K562 (cell line): Measurements from ENCODE around the gene B3GALT4. TPM values are rescaled to one million over a fixed set of nuclear protein-coding genes. Genes with fewer than 3 reads are reported as not detected.

Experiments
- ATAC-seq: fragments of 200-7000 bp; cut with Tn5 transposase; 3 replicates; pipeline ENCODE4 v1.9.1; 2020; ENCODE audit warnings: moderate library complexity
- BruUV-seq: library from RNA; stranded (reverse); fragments of 400-500 nt; replicated peaks from 2 replicates; lab custom pipeline; 2021; lab: Mats Ljungman, UMichigan
- CTCF ChIA-PET: fragments of 300-600 bp; formaldehyde crosslinking; extraction: SDS; loops from one replicate; lab custom pipeline; 2021; ENCODE audit warnings: low intra/inter-chr PET ratio; lab: Yijun Ruan, JAX
- POLR2A ChIA-PET: fragments of 300-600, 350-650 bp; sonication (Branson Sonifier 250); formaldehyde crosslinking; extraction: SDS; loops from one replicate; lab custom pipeline; 2021; ENCODE audit warnings: antibody characterized with exemption, inconsistent platforms; lab: Yijun Ruan, JAX
- DNase-seq, 4 experiments: peaks; one replicate each; pipeline versions ENCODE4 v3.0.0 to v3.0.0-alpha.2; 2011 to 2018; ENCODE audit warnings: low spot score in 3 of 4, mixed read lengths in 3 of 4; ENCODE audit errors: extremely low read depth in 1 of 4
- FAIRE-seq: peaks from 2 replicates; lab custom pipeline; 2011; peaks lifted over from hg19 to GRCh38; lab: Jason Lieb, UNC
- H2AFZ ChIP-seq: 2 replicates; pipeline ENCODE4 v1.6.0; 2011; ENCODE audit warnings: low read depth, low read length, control low read depth, inconsistent platforms
- H3K27ac ChIP-seq: fragments of 200-600 bp; 3 replicates; pipeline ENCODE4 v1.8.0; 2011; ENCODE audit warnings: low read depth, mild to moderate bottlenecking, control low read depth, inconsistent platforms, low read length, moderate library complexity, mixed read lengths; ENCODE audit errors: extremely low read depth
- H3K27me3 ChIP-seq, 2 experiments: fragments of 300-600 bp in 1 of 2; 2 replicates in 1 of 2; 3 replicates in 1 of 2; pipeline versions ENCODE4 v1.6.0 to v1.8.0; 2011; ENCODE audit warnings: inconsistent platforms in 2 of 2, low read length in 2 of 2, mild to moderate bottlenecking in 1 of 2, mixed read lengths in 1 of 2, moderate library complexity in 1 of 2; ENCODE audit not compliant: control insufficient read depth in 2 of 2, insufficient read depth in 2 of 2
- H3K36me3 ChIP-seq: fragments of 300-600 bp; 3 replicates; pipeline ENCODE4 v1.8.0; 2011; ENCODE audit warnings: mild to moderate bottlenecking, low read length, inconsistent platforms; ENCODE audit not compliant: control insufficient read depth, insufficient read depth
- H3K4me1 ChIP-seq, 2 experiments: fragments of 200-600 bp in 1 of 2; replicated peaks in 1 of 2; 2 replicates in 1 of 2; 3 replicates in 1 of 2; pipeline versions ENCODE4 v1.5.1 to v1.8.0; 2011; ENCODE audit warnings: inconsistent platforms in 2 of 2, low read length in 2 of 2, mild to moderate bottlenecking in 1 of 2, mixed read lengths in 1 of 2, moderate library complexity in 1 of 2; ENCODE audit not compliant: control insufficient read depth in 2 of 2, insufficient read depth in 2 of 2
- H3K4me2 ChIP-seq: 2 replicates; pipeline ENCODE4 v1.6.1; 2011; ENCODE audit warnings: low read length, control low read depth, inconsistent platforms, mixed read lengths; ENCODE audit not compliant: insufficient read depth
- H3K4me3 ChIP-seq: fragments of 200-600 bp; sonication (generic), shearing (Covaris generic); 2 replicates; pipeline ENCODE4 v1.5.1; 2016; ENCODE audit warnings: control low read depth, inconsistent platforms
- H3K79me2 ChIP-seq: fragments of 200-600 bp; 3 replicates; pipeline ENCODE4 v1.8.0; 2011; ENCODE audit warnings: low read length, inconsistent platforms; ENCODE audit not compliant: control insufficient read depth, insufficient read depth
- H3K9ac ChIP-seq, 2 experiments: 2 replicates each; pipeline versions ENCODE4 v1.6.0 to v1.6.1; 2011; ENCODE audit warnings: low read depth in 2 of 2, low read length in 2 of 2, control low read depth in 1 of 2, inconsistent platforms in 1 of 2, mild to moderate bottlenecking in 1 of 2, mixed read lengths in 1 of 2; ENCODE audit not compliant: insufficient read depth in 1 of 2
- H3K9me1 ChIP-seq: one replicate; pipeline ENCODE4 v1.6.0; 2011; ENCODE audit warnings: inconsistent platforms, mild to moderate bottlenecking, low read length, moderate library complexity; ENCODE audit not compliant: control insufficient read depth, insufficient read depth
- H3K9me3 ChIP-seq: replicated peaks from 2 replicates; pipeline ENCODE4 v1.5.1; 2011; ENCODE audit warnings: low read depth, low read length, inconsistent platforms; ENCODE audit not compliant: control insufficient read depth, insufficient read depth
- H4K20me1 ChIP-seq: replicated peaks from 2 replicates; pipeline ENCODE4 v1.6.1; 2011; ENCODE audit warnings: low read length, inconsistent platforms, mixed read lengths; ENCODE audit not compliant: control insufficient read depth, insufficient read depth
- BRD4 ChIP-seq: fragments of 200-600 bp; sonication (generic); IDR thresholded peaks from 2 replicates; pipeline ENCODE4 v1.6.1; 2017; ENCODE audit warnings: inconsistent platforms
- CEBPB ChIP-seq: fragments of 450-650 bp; IDR thresholded peaks from 2 replicates; pipeline ENCODE4 v1.6.1; 2016; ENCODE audit warnings: missing genetic modification characterization, missing compliant biosample characterization
- CHD1 ChIP-seq: fragments of 200-600 bp; sonication (generic); IDR thresholded peaks from one replicate; pipeline ENCODE4 v1.6.1; 2012; ENCODE audit warnings: mild to moderate bottlenecking, moderate library complexity, low read length, inconsistent platforms
- HDAC1 ChIP-seq, 2 experiments: fragments of 450-650 bp; IDR thresholded peaks; 2 replicates each; pipeline ENCODE4 v1.6.1; 2016 to 2017; ENCODE audit warnings: inconsistent platforms in 1 of 2, mild to moderate bottlenecking in 1 of 2, moderate library complexity in 1 of 2
- HDAC2 ChIP-seq: fragments of 450-650 bp; IDR thresholded peaks from 2 replicates; pipeline ENCODE4 v1.6.1; 2016; ENCODE audit warnings: mild to moderate bottlenecking
- POLR2A ChIP-seq: fragments of 450-650 bp; conservative IDR thresholded peaks from 2 replicates; pipeline ENCODE4 v1.6.1; 2016
- POLR2AphosphoS2 ChIP-seq: IDR thresholded peaks from 2 replicates; pipeline ENCODE4 v1.6.1; 2012; ENCODE audit warnings: low read length, improper control_type of control experiment
- POLR2B ChIP-seq: fragments of 450-650 bp; IDR thresholded peaks from 2 replicates; pipeline ENCODE4 v1.6.1; 2018; ENCODE audit warnings: low read depth; ENCODE audit not compliant: partially characterized antibody
- RCOR1 ChIP-seq, 2 experiments: IDR thresholded peaks; 2 replicates each; pipeline ENCODE4 v1.6.1; 2012; ENCODE audit warnings: low read depth in 2 of 2, low read length in 2 of 2, borderline replicate concordance in 1 of 2, improper control_type of control experiment in 1 of 2
- SAFB2 ChIP-seq: fragments of 200-400 bp; formaldehyde crosslinking; IDR thresholded peaks from 2 replicates; pipeline ENCODE4 v1.6.1; 2018; ENCODE audit warnings: borderline replicate concordance, low read length, low read depth, moderate library complexity; ENCODE audit not compliant: severe bottlenecking
- SIN3A ChIP-seq, 2 experiments: fragments of 150-350 bp in 1 of 2; IDR thresholded peaks; 2 replicates each; pipeline ENCODE4 v1.6.1; 2011 to 2016; ENCODE audit warnings: borderline replicate concordance in 2 of 2, low read depth in 2 of 2, low read length in 2 of 2, mild to moderate bottlenecking in 2 of 2, moderate library complexity in 2 of 2; ENCODE audit not compliant: control insufficient read depth in 1 of 2
- USF2 ChIP-seq: sonication (generic); formaldehyde crosslinking; IDR thresholded peaks from 2 replicates; pipeline ENCODE4 v1.5.0; 2020; ENCODE audit warnings: missing genetic modification reagents
- ZBTB1 ChIP-seq: sonication (generic); formaldehyde crosslinking; IDR thresholded peaks from 2 replicates; pipeline ENCODE4 v1.8.1; 2023; ENCODE audit warnings: missing genetic modification reagents, low read depth, mild to moderate bottlenecking, borderline replicate concordance
- ZFP36 ChIP-seq: fragments of 150-350 bp; IDR thresholded peaks from 2 replicates; pipeline ENCODE4 v1.6.1; 2018; ENCODE audit warnings: low read length, low read depth; ENCODE audit not compliant: partially characterized antibody
- ZFP91 ChIP-seq: sonication (generic); formaldehyde crosslinking; IDR thresholded peaks from 2 replicates; pipeline ENCODE4 v1.8.0; 2022; ENCODE audit warnings: mild to moderate bottlenecking, missing genetic modification reagents
- ZNF696 ChIP-seq: fragments of 250-450 bp; sonication (Bioruptor Pico); conservative IDR thresholded peaks from 2 replicates; pipeline ENCODE4 v1.4.0; 2020; ENCODE audit warnings: mild to moderate bottlenecking, moderate library complexity
- WGBS: fragments of 100-300 bp; shearing (Covaris generic); methylation state at CpG from one replicate; pipeline ENCODE4 v1.1.6; 2016; ENCODE audit warnings: low coverage, mixed read lengths; ENCODE audit not compliant: insufficient coverage; ENCODE audit errors: missing lambda C conversion rate; 5-methylcytosine and 5-hydroxymethylcytosine counted together
- in situ Hi-C: fragments of 300-500 bp; cut with MboI; formaldehyde crosslinking; loops from 4 replicates; pipeline ENCODE4 v1.15.0; 2018; ENCODE audit warnings: inconsistent platforms, mixed read lengths
- intact Hi-C: fragments of 100-400 bp; cut with micrococcal nuclease; formaldehyde crosslinking; loops from 2 replicates; pipeline ENCODE4 v1.14.2; 2022
- polyA plus RNA-seq, 8 experiments: library from polyadenylated mRNA; depleted of rRNA in 4 of 8; stranded (reverse) in 5 of 8; unstranded in 3 of 8; fragments of >200 nt; fragmentation: Nextera tagmentation in 2 of 8; fragmentation: Illumina TruSeq in 1 of 8; extraction: Ambion mirVana in 2 of 8; extraction: Trizol in 1 of 8; gene quantifications; 2 replicates each; pipeline versions ENCODE4 v1.2.1 to v1.2.3, GENCODE V29; 2011 to 2014; ENCODE audit warnings: inconsistent platforms in 1 of 8, missing spikeins in 1 of 8
- total RNA-seq, 7 experiments: library from RNA; depleted of rRNA in 6 of 7; stranded (reverse); fragments of >200 nt in 6 of 7; fragmentation: Illumina TruSeq in 2 of 7; extraction: Trizol in 2 of 7; gene quantifications; 2 replicates each; pipeline versions ENCODE4 v1.2.1 to v1.2.3, GENCODE V29; 2011 to 2021; ENCODE audit warnings: low replicate concordance in 1 of 7
- TF ChIP-seq, protein P1 (sequence below): fragments of 200-800 bp; sonication (Bioruptor generic); IDR thresholded peaks from 2 replicates; pipeline ENCODE4 v1.6.1; 2017; ENCODE audit warnings: missing genetic modification characterization, missing compliant biosample characterization

Gene B3GALT4
- total and polyA plus RNA-seq, 9 of the 15 experiments (the other 6 are each of a cell fraction or from before 2014, with no cell fraction given) = 0.11 to 1.3 (median 0.53) TPM; not detected in 1

- WGBS = 6% methylated on average over 14 of the region's 14 CpGs
- FAIRE-seq (no peak), DNase-seq (peak in 1 of 4 experiments; percentile 34), ATAC-seq (no peak)
- peak overlapping the region; percentile 99 for H3K4me2 ChIP-seq
- no peak overlapping the region for H2AFZ ChIP-seq
- CTCF ChIA-PET = no interaction called here
- peak overlapping the region; percentile 98 for H3K27ac ChIP-seq
- H4K20me1 ChIP-seq = peaks cover 42% of the 10 kb centered on the region
- H3K36me3 ChIP-seq = peaks cover 76% of the 10 kb centered on the region
- H3K79me2 ChIP-seq = peaks cover 68% of the 10 kb centered on the region
- no peaks in the 10 kb centered on the region for H3K9me3 ChIP-seq
- in situ Hi-C loops (loop anchor here (10.0 kb wide), 1 partner anchor 131 kb away; no protein-coding TSS in a partner anchor), intact Hi-C loops (loop anchor here (10.0 kb wide), 1 partner anchor 301 kb away; no protein-coding TSS in a partner anchor)
- H3K9me1 ChIP-seq = no peaks in the 10 kb centered on the region
- H3K9ac ChIP-seq = peak overlapping the region; percentile 90 to 100
- peak overlapping the region; percentile 93 for H3K4me3 ChIP-seq
- POLR2A ChIA-PET = interaction anchor here (0.5 to 8.1 kb wide), 10 partner anchors 8 to 302 kb away, joined by 3 to 90 read pairs (median 3); partner anchors contain the start of genes PFDN6 and WDR46
- H3K4me1 ChIP-seq = peaks cover 34 to 38% of the 10 kb centered on the region in 2 experiments
- no TSS peak for BruUV-seq
- no peaks in the 10 kb centered on the region; a peak in 1 of 5 replicates for H3K27me3 ChIP-seq
- TF ChIP-seq CHD1 (peak; percentile 53), POLR2B (peak; percentile 59), RCOR1 (IDR thresholded peaks at IDR 0.05; ENCODE audit: borderline replicate concordance in 1 of 2, low read depth in 2 of 2, low read length in 2 of 2) (peak; percentile 73 to 97), BRD4 (no peak), HDAC1 (IDR thresholded peaks at IDR 0.05) (peak; percentile 47 to 76; a peak in 2 of 4 replicates), ZFP91 (CRISPR knock-in tag) (0 out of 2 replicates have a peak, but pooled peaks have one; percentile 8), ZFP36 (no peak), ZBTB1 (CRISPR knock-in tag) (no peak), SAFB2 (no peak), POLR2A (peak; percentile 74), HDAC2 (peak; percentile 78), USF2 (CRISPR knock-in tag) (no peak), SIN3A (IDR thresholded peaks at IDR 0.05; ENCODE audit: borderline replicate concordance in 2 of 2, control insufficient read depth in 1 of 2, low read depth in 2 of 2, low read length in 2 of 2) (peak in 1 of 2 experiments; percentile 12; a peak in 1 of 4 replicates), ZNF696 (0 out of 2 replicates have a peak, but pooled peaks have one; percentile 28), CEBPB (tag) (peak; percentile 49), POLR2AphosphoS2 (peak; percentile 65)
- TF ChIP-seq, protein P1, sequence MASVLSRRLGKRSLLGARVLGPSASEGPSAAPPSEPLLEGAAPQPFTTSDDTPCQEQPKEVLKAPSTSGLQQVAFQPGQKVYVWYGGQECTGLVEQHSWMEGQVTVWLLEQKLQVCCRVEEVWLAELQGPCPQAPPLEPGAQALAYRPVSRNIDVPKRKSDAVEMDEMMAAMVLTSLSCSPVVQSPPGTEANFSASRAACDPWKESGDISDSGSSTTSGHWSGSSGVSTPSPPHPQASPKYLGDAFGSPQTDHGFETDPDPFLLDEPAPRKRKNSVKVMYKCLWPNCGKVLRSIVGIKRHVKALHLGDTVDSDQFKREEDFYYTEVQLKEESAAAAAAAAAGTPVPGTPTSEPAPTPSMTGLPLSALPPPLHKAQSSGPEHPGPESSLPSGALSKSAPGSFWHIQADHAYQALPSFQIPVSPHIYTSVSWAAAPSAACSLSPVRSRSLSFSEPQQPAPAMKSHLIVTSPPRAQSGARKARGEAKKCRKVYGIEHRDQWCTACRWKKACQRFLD (CRISPR knock-in tag) = 0 out of 2 replicates have a peak, but pooled peaks have one; percentile 25
These were observed 2.7 kb upstream of the B3GALT4 start for GRCh38 chr6:33273924-33274902.
